Lung (tissue), 12 donors: ENCODE results near the gene TMEM164. TPM values are rescaled to one million over a fixed set of nuclear protein-coding genes. Genes with fewer than 3 reads are reported as not detected.
A peak's percentile ranks its signal among the peaks of the same experiment; 100 is the strongest.

Source experiments
- ATAC-seq: fragments of 200-7000 bp; cut with Tn5 transposase; one replicate; pipeline ENCODE4 v1.9.1; 2020; ENCODE audit warnings: moderate number of reproducible peaks; ENCODE audit not compliant: insufficient read depth, low FRiP score
- DNase-seq, 3 donors: peaks; one replicate each; pipeline ENCODE4 v3.0.0-alpha.2; 2013 to 2017
- H3K27ac ChIP-seq, 2 donors: one replicate each; pipeline ENCODE4 v1.5.1; 2013; ENCODE audit warnings: mild to moderate bottlenecking in 2 of 2, moderate library complexity in 2 of 2, control low read depth in 1 of 2, inconsistent platforms in 1 of 2, low read depth in 1 of 2, low read length in 1 of 2
- H3K27me3 ChIP-seq, 3 donors: one replicate each; pipeline ENCODE4 v1.5.1; 2013; ENCODE audit warnings: low read length in 2 of 3; ENCODE audit not compliant: control insufficient read depth in 3 of 3, insufficient read depth in 3 of 3
- H3K36me3 ChIP-seq, 4 donors: one replicate each; pipeline ENCODE4 v1.5.1; 2013; ENCODE audit warnings: low read length in 4 of 4, mild to moderate bottlenecking in 1 of 4, moderate library complexity in 1 of 4; ENCODE audit not compliant: control insufficient read depth in 4 of 4, insufficient read depth in 4 of 4
- H3K4me1 ChIP-seq, 5 donors: one replicate each; pipeline ENCODE4 v1.5.1; 2013; ENCODE audit warnings: low read length in 5 of 5, mild to moderate bottlenecking in 2 of 5, moderate library complexity in 1 of 5; ENCODE audit not compliant: control insufficient read depth in 5 of 5, insufficient read depth in 5 of 5
- H3K4me3 ChIP-seq: one replicate; pipeline ENCODE4 v1.5.1; 2013; ENCODE audit warnings: mild to moderate bottlenecking, control low read depth, moderate library complexity
- H3K9ac ChIP-seq, 2 donors: one replicate each; pipeline ENCODE4 v1.5.1; 2013; ENCODE audit warnings: low read length in 2 of 2, control low read depth in 1 of 2; ENCODE audit not compliant: insufficient read depth in 1 of 2
- H3K9me3 ChIP-seq, 4 donors: one replicate each; pipeline ENCODE4 v1.5.1; 2013; ENCODE audit warnings: low read length in 3 of 4, mild to moderate bottlenecking in 1 of 4, moderate library complexity in 1 of 4; ENCODE audit not compliant: control insufficient read depth in 4 of 4, insufficient read depth in 3 of 4
- CTCF ChIP-seq: IDR thresholded peaks from 2 replicates; pipeline ENCODE4 v1.5.1; 2012; ENCODE audit warnings: mild to moderate bottlenecking; ENCODE audit errors: control extremely low read depth, extremely low read depth
- WGBS, 2 donors: extraction: QIAGEN DNeasy Blood & Tissue Kit; methylation state at CpG; one replicate each; pipeline ENCODE4 v1.1.7; 2013; 5-methylcytosine and 5-hydroxymethylcytosine counted together
- polyA plus RNA-seq, 2 donors: library from polyadenylated mRNA; stranded (reverse); fragments of 200-250 nt; gene quantifications; one replicate each; pipeline ENCODE4 v1.2.1, GENCODE V29; 2013
- total RNA-seq, 2 donors: library from RNA; depleted of rRNA in 1 of 2; stranded (reverse); fragments of >200 nt in 1 of 2; gene quantifications; one replicate each; pipeline ENCODE4 v1.2.1, GENCODE V29; 2014 to 2021
- donor health status: control.
- donor health status: control.
- donor health status: Bipolar disorder and iron deficiency.
- donor health status: healthy.
- donor health status: DM: yes; HTN: yes; CAD: no.

TMEM164 gene
- total and polyA plus RNA-seq, 4 donors: 22.4 to 87.0 (median 38.0) TPM

DNA sequence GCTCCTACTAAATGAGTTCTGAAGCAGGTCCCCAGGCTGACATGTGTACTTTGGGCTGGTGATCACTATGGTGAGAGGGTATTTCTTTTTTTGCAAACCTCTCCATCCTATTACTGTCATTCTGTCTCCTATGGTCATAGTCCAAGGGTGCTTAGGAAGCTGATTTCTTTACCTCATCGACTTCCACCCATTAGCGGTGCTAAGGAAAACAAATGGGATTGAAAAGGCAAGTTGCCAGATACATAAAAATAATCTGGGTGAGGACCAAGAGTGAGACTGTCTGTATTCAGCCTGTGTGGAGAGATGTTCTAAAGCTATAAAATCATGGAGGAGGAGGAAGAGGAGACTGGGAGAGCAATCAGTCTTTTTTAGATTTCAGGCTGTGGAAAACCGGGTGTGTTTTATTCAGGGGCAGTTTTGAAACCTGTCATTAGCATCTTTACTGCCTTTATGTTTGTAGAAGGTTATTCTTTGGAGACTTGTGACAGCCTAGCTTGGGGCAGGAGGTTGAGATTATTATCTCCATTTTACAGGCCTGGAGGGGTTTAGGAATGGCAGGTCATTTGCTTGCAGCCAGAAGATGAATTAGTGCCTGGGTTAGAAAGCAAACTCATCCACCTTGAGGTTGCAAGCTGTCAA, 1.9 kb downstream of the TMEM164 start:
- ATAC-seq (no peak), DNase-seq (peak in 1 of 3 donors; percentile 12)
- H3K36me3 ChIP-seq: no peaks in the 10 kb centered on the region
- H3K4me1 ChIP-seq: peaks cover 0 to 9% (median 5%) of the 10 kb centered on the region in 5 donors
- H3K27me3 ChIP-seq: peaks cover 0 to 32% (median 2%) of the 10 kb centered on the region in 3 donors
- H3K27ac ChIP-seq: peak overlapping the region in 1 of 2 donors; percentile 50
- TF ChIP-seq CTCF: no peak
- H3K9me3 ChIP-seq: peaks cover 0 to 4% (median 0%) of the 10 kb centered on the region in 4 donors
- WGBS, 2 donors: 57 to 68% methylated on average over 3 of the region's 3 CpGs
- no peak overlapping the region for H3K4me3 ChIP-seq
- no peak overlapping the region for H3K9ac ChIP-seq

DNA sequence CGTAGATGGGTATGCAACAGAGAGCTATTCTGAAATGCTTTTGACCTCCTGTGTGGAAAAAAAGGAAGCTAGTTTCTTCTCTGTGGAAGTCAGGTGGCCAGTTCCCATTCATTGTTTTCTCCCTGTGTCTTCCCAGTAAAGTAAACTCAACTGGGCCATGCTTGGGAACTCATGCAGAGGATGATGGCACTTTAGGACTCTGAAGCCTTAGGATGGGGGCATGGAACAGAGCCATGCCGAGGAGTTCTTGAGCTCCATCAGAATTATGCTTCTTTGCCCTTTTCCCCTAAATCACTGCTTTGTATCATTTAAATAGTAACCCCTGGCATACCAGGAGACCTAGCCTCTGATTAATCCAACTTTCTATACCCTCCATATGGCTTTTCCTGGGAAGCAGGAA, 3.2 kb downstream of the TMEM164 start:
- WGBS, 2 donors: 48 to 61% methylated on average over 2 of the region's 2 CpGs

GRCh38 chrX:110006821-110007375, 4.0 kb downstream of the TMEM164 start:
- no peak for TF ChIP-seq CTCF
- 49 to 68% methylated on average over 3 of the region's 3 CpGs for WGBS, 2 donors
- ATAC-seq: no peak
- Histone ChIP-seq H3K27me3 (peaks cover 0 to 30% (median 2%) of the 10 kb centered on the region in 3 donors), H3K27ac (peak overlapping the region in 1 of 2 donors; percentile 66), H3K4me3 (no peak overlapping the region), H3K36me3 (no peaks in the 10 kb centered on the region), H3K9me3 (peaks cover 0 to 2% (median 0%) of the 10 kb centered on the region in 4 donors), H3K4me1 (peaks cover 0 to 9% (median 4%) of the 10 kb centered on the region in 5 donors), H3K9ac (peak overlapping the region in 1 of 2 donors; percentile 27)
- peak in 1 of 3 donors; percentile 12 for DNase-seq

More for the DNA sequence above, 3.2 kb downstream of the TMEM164 start:
- Histone ChIP-seq H3K27ac (no peak overlapping the region), H3K9me3 (peaks cover 0 to 4% (median 0%) of the 10 kb centered on the region in 4 donors), H3K4me1 (peaks cover 0 to 9% (median 5%) of the 10 kb centered on the region in 5 donors), H3K27me3 (peaks cover 0 to 32% (median 2%) of the 10 kb centered on the region in 3 donors), H3K9ac (no peak overlapping the region), H3K4me3 (no peak overlapping the region), H3K36me3 (no peaks in the 10 kb centered on the region)
- ATAC-seq: no peak
- TF ChIP-seq CTCF: no peak
- DNase-seq: no peak
